ENCODE measurements around the gene HPCAL1.

Gene HPCAL1

GRCh38 chr2:10411557-10411956 lies 108.9 kb downstream of the HPCAL1 start:
- peaks cover 11% of the 10 kb centered on the region for H3K36me3 ChIP-seq (ENCODE audit: control insufficient read depth, insufficient read depth, low read length)
- no peak overlapping the region for H3K27ac ChIP-seq (ENCODE audit: low read depth, low read length, severe bottlenecking)
- peaks cover 4% of the 10 kb centered on the region for H3K9me3 ChIP-seq (ENCODE audit: control insufficient read depth, low read length)
- no peak overlapping the region for H3K4me3 ChIP-seq (ENCODE audit: extremely low read depth, insufficient read depth, low read length, poor library complexity, severe bottlenecking)
- WGBS, 2 experiments (ENCODE audit: insufficient coverage in 2 of 2), result 81 to 85% methylated on average over 6 to 8 of the region's 8 CpGs
- peaks cover 19% of the 10 kb centered on the region for H3K4me1 ChIP-seq (ENCODE audit: control insufficient read depth, insufficient read depth, low read length, poor library complexity, severe bottlenecking)

- Histone ChIP-seq H3K27ac (ENCODE audit: low read depth, low read length, severe bottlenecking) (no peak overlapping the region), H3K4me3 (ENCODE audit: extremely low read depth, insufficient read depth, low read length, poor library complexity, severe bottlenecking) (no peak overlapping the region), H3K36me3 (ENCODE audit: control insufficient read depth, insufficient read depth, low read length) (peaks cover 11% of the 10 kb centered on the region), H3K9me3 (ENCODE audit: control insufficient read depth, low read length) (peaks cover 4% of the 10 kb centered on the region), H3K4me1 (ENCODE audit: control insufficient read depth, insufficient read depth, low read length, poor library complexity, severe bottlenecking) (peaks cover 19% of the 10 kb centered on the region)
- WGBS, 2 experiments (ENCODE audit: insufficient coverage in 2 of 2), result 87 to 95% methylated on average over 2 to 3 of the region's 3 CpGs
Measured at GRCh38 chr2:10412380-10412779, 109.7 kb downstream of the HPCAL1 start.

DNA sequence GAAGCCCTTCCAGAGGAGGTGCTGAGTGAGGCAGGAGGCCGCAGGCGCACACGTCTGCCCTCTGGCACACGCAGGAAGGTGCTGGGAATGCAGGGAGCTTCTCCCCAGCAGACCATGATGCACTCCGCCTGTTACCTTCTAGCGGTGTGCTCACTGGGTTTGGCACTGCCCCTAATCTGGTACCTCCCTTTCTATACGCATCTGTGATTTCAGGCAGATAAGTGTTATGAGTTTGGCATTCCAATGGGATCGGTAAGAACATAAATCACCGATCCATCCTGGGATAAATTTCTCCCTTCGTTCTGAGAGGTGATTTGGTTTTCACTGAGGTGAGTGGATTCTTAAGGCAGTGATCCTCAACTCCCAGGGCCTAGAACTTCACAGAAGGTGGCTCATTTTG lies 110.8 kb downstream of the HPCAL1 start:
- H3K4me1 ChIP-seq (ENCODE audit: control insufficient read depth, insufficient read depth, low read length, poor library complexity, severe bottlenecking), result peaks cover 13% of the 10 kb centered on the region
- H3K4me3 ChIP-seq (ENCODE audit: extremely low read depth, insufficient read depth, low read length, poor library complexity, severe bottlenecking), result no peak overlapping the region
- 97 to 100% methylated on average over 6 to 10 of the region's 10 CpGs for WGBS, 2 experiments (ENCODE audit: insufficient coverage in 2 of 2)
- no peak overlapping the region for H3K27ac ChIP-seq (ENCODE audit: low read depth, low read length, severe bottlenecking)
- peaks cover 11% of the 10 kb centered on the region for H3K36me3 ChIP-seq (ENCODE audit: control insufficient read depth, insufficient read depth, low read length)
- peaks cover 4% of the 10 kb centered on the region for H3K9me3 ChIP-seq (ENCODE audit: control insufficient read depth, low read length)

DNA sequence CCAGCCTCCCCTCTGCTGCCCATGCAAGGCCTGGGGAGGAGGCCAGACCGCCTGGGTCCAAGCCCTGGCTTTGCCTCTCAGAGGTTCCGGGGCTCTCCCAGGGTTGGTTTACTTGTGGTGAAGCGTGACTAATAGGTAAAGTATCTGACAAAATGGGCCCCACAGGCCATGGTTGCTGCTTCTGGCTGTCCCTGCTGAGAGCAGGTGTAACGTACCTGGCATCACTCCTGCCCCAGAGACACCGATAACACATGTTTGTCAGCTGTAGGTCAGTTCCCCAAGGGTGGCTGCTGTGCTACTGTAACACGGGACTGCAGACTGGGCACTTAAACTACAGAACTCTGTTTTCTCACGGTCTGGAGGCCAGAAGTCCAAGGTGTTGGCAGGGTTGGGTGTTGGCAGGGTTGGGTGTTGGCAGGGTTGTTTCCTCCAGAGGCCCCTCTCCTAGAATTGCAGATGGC lies 111.3 kb downstream of the HPCAL1 start:
- H3K9me3 ChIP-seq (ENCODE audit: control insufficient read depth, low read length), result peaks cover 4% of the 10 kb centered on the region
- no peak overlapping the region for H3K27ac ChIP-seq (ENCODE audit: low read depth, low read length, severe bottlenecking)
- H3K4me1 ChIP-seq (ENCODE audit: control insufficient read depth, insufficient read depth, low read length, poor library complexity, severe bottlenecking), result peaks cover 8% of the 10 kb centered on the region
- WGBS, 2 experiments (ENCODE audit: insufficient coverage in 2 of 2), result 88 to 91% methylated on average over 4 to 6 of the region's 7 CpGs
- H3K36me3 ChIP-seq (ENCODE audit: control insufficient read depth, insufficient read depth, low read length), result peaks cover 11% of the 10 kb centered on the region
- no peak overlapping the region for H3K4me3 ChIP-seq (ENCODE audit: extremely low read depth, insufficient read depth, low read length, poor library complexity, severe bottlenecking)

GRCh38 chr2:10414591-10414990 lies 111.9 kb downstream of the HPCAL1 start:
- Histone ChIP-seq H3K4me3 (ENCODE audit: extremely low read depth, insufficient read depth, low read length, poor library complexity, severe bottlenecking) (no peak overlapping the region), H3K36me3 (ENCODE audit: control insufficient read depth, insufficient read depth, low read length) (peaks cover 11% of the 10 kb centered on the region), H3K9me3 (ENCODE audit: control insufficient read depth, low read length) (peaks cover 4% of the 10 kb centered on the region), H3K27ac (ENCODE audit: low read depth, low read length, severe bottlenecking) (no peak overlapping the region), H3K4me1 (ENCODE audit: control insufficient read depth, insufficient read depth, low read length, poor library complexity, severe bottlenecking) (peaks cover 7% of the 10 kb centered on the region)
- WGBS, 2 experiments (ENCODE audit: insufficient coverage in 2 of 2), result 94% methylated on average over 3 to 10 of the region's 10 CpGs

GRCh38 chr2:10415048-10415447 lies 112.3 kb downstream of the HPCAL1 start:
- Histone ChIP-seq H3K4me1 (ENCODE audit: control insufficient read depth, insufficient read depth, low read length, poor library complexity, severe bottlenecking) (peaks cover 7% of the 10 kb centered on the region), H3K4me3 (ENCODE audit: extremely low read depth, insufficient read depth, low read length, poor library complexity, severe bottlenecking) (no peak overlapping the region), H3K36me3 (ENCODE audit: control insufficient read depth, insufficient read depth, low read length) (peaks cover 11% of the 10 kb centered on the region), H3K9me3 (ENCODE audit: control insufficient read depth, low read length) (peaks cover 4% of the 10 kb centered on the region), H3K27ac (ENCODE audit: low read depth, low read length, severe bottlenecking) (no peak overlapping the region)
- 94 to 95% methylated on average over 8 of the region's 8 CpGs for WGBS, 2 experiments (ENCODE audit: insufficient coverage in 2 of 2)

DNA sequence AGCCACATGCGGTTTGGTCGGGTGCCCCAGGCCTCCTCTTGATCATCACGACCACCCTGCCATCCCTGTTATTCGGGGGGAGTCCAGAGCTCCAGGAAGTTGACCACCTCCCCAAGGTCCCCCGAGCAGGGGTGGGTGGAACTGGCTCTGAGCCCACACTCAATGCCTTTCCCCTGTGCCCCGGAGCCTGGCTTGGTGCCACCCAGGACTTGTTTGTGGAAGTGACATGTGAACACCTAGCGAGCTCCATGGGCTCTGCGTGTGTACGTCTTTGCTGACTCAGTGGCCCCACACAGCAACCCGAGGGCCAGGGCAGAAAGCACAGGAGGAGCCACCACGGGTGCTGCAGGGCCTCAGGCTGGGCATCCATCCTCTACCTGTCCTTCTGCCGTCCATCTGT lies 112.9 kb downstream of the HPCAL1 start:
- H3K27ac ChIP-seq (ENCODE audit: low read depth, low read length, severe bottlenecking), result no peak overlapping the region
- H3K4me3 ChIP-seq (ENCODE audit: extremely low read depth, insufficient read depth, low read length, poor library complexity, severe bottlenecking), result no peak overlapping the region
- H3K4me1 ChIP-seq (ENCODE audit: control insufficient read depth, insufficient read depth, low read length, poor library complexity, severe bottlenecking), result peaks cover 7% of the 10 kb centered on the region
- 89 to 94% methylated on average over 11 to 12 of the region's 12 CpGs for WGBS, 2 experiments (ENCODE audit: insufficient coverage in 2 of 2)
- peaks cover 4% of the 10 kb centered on the region for H3K9me3 ChIP-seq (ENCODE audit: control insufficient read depth, low read length)
- peaks cover 10% of the 10 kb centered on the region for H3K36me3 ChIP-seq (ENCODE audit: control insufficient read depth, insufficient read depth, low read length)

GRCh38 chr2:10417551-10418335 lies 115.0 kb downstream of the HPCAL1 start:
- 93 to 98% methylated on average over 3 to 5 of the region's 6 CpGs for WGBS, 2 experiments (ENCODE audit: insufficient coverage in 2 of 2)
- Histone ChIP-seq H3K4me3 (ENCODE audit: extremely low read depth, insufficient read depth, low read length, poor library complexity, severe bottlenecking) (no peak overlapping the region), H3K4me1 (ENCODE audit: control insufficient read depth, insufficient read depth, low read length, poor library complexity, severe bottlenecking) (peaks cover 7% of the 10 kb centered on the region), H3K36me3 (ENCODE audit: control insufficient read depth, insufficient read depth, low read length) (peaks cover 5% of the 10 kb centered on the region), H3K9me3 (ENCODE audit: control insufficient read depth, low read length) (no peaks in the 10 kb centered on the region), H3K27ac (ENCODE audit: low read depth, low read length, severe bottlenecking) (no peak overlapping the region)

DNA sequence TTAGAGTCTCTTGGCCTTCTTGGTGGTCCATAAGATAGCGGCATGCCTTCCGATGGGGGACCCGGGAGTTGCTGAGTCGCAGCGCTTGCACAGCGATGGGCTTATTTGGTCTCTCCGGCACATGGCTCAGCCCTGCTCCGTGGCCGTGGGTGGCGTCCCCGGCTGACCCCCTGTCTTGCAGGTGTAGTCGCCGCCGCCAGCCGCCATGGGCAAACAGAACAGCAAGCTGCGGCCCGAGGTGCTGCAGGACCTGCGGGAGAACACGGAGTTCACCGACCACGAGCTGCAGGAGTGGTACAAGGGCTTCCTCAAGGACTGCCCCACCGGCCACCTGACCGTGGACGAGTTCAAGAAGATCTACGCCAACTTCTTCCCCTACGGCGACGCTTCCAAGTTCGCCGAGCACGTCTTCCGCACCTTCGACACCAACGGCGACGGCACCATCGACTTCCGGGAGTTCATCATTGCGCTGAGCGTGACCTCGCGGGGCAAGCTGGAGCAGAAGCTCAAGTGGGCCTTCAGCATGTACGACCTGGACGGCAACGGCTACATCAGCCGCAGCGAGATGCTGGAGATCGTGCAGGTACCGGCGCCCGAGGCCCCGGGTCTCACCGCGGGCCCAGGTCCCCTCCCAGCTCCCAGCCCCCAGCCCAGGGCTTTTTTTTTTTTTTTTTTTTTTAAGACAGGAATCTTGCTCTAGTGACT lies 117.0 kb downstream of the HPCAL1 start:
- peaks cover 15% of the 10 kb centered on the region for H3K36me3 ChIP-seq (ENCODE audit: control insufficient read depth, insufficient read depth, low read length)
- H3K9me3 ChIP-seq (ENCODE audit: control insufficient read depth, low read length), result no peaks in the 10 kb centered on the region
- no peak overlapping the region for H3K27ac ChIP-seq (ENCODE audit: low read depth, low read length, severe bottlenecking)
- no peak overlapping the region for H3K4me3 ChIP-seq (ENCODE audit: extremely low read depth, insufficient read depth, low read length, poor library complexity, severe bottlenecking)
- no peaks in the 10 kb centered on the region for H3K4me1 ChIP-seq (ENCODE audit: control insufficient read depth, insufficient read depth, low read length, poor library complexity, severe bottlenecking)
- 96 to 97% methylated on average over 43 to 48 of the region's 54 CpGs for WGBS, 2 experiments (ENCODE audit: insufficient coverage in 2 of 2)

GRCh38 chr2:10422251-10422650 lies 119.5 kb downstream of the HPCAL1 start:
- 90% methylated on average over 6 of the region's 6 CpGs for WGBS, 2 experiments (ENCODE audit: insufficient coverage in 2 of 2)
- Histone ChIP-seq H3K36me3 (ENCODE audit: control insufficient read depth, insufficient read depth, low read length) (peaks cover 16% of the 10 kb centered on the region), H3K4me1 (ENCODE audit: control insufficient read depth, insufficient read depth, low read length, poor library complexity, severe bottlenecking) (no peaks in the 10 kb centered on the region), H3K9me3 (ENCODE audit: control insufficient read depth, low read length) (no peaks in the 10 kb centered on the region), H3K4me3 (ENCODE audit: extremely low read depth, insufficient read depth, low read length, poor library complexity, severe bottlenecking) (no peak overlapping the region), H3K27ac (ENCODE audit: low read depth, low read length, severe bottlenecking) (no peak overlapping the region)

All from mesodermal cell (in vitro differentiated cells).